PC-3 (cell line): Measurements from ENCODE around the gene RBM14. TPM values are rescaled to one million over a fixed set of nuclear protein-coding genes. Genes with fewer than 3 reads are reported as not detected.

Experiments
- ATAC-seq: fragments of 200-7000 bp; cut with Tn5 transposase; 2 replicates; pipeline ENCODE4 v1.9.1; 2020; ENCODE audit warnings: mild to moderate bottlenecking, moderate library complexity
- BruUV-seq: library from RNA; stranded (reverse); fragments of 400-500 nt; replicated peaks from 2 replicates; lab custom pipeline; 2021; lab: Mats Ljungman, UMichigan
- CTCF ChIA-PET: fragments of 300-600 bp; sonication (Branson Sonifier 250); formaldehyde crosslinking; loops from one replicate; lab custom pipeline; 2022; ENCODE audit warnings: antibody characterized with exemption; lab: Charles Lee
- POLR2A ChIA-PET: fragments of 300-600 bp; sonication (Branson Sonifier 250); formaldehyde crosslinking; loops from one replicate; lab custom pipeline; 2022; ENCODE audit warnings: antibody characterized with exemption; ENCODE audit not compliant: unreplicated experiment; lab: Charles Lee
- DNase-seq: peaks from one replicate; pipeline ENCODE4 v3.0.0-alpha.2; 2015
- H2AFZ ChIP-seq: fragments of 300-600 bp; sonication (generic); 2 replicates; pipeline ENCODE4 v1.6.0; 2016; ENCODE audit warnings: antibody characterized with exemption, low read length
- H3F3A ChIP-seq: fragments of 300-600 bp; sonication (generic); one replicate; pipeline ENCODE4 v1.6.0; 2017; ENCODE audit warnings: antibody characterized with exemption, low read length, control low read depth, mild to moderate bottlenecking; ENCODE audit not compliant: unreplicated experiment
- H3K27ac ChIP-seq: fragments of 300-600 bp; sonication (generic); 2 replicates; pipeline ENCODE4 v1.5.1; 2016; ENCODE audit warnings: mild to moderate bottlenecking, low read length
- H3K27me3 ChIP-seq: fragments of 300-600 bp; sonication (generic); 2 replicates; pipeline ENCODE4 v1.6.1; 2016; ENCODE audit warnings: low read length, mixed read lengths
- H3K36me3 ChIP-seq: fragments of 300-600 bp; sonication (generic); 2 replicates; pipeline ENCODE4 v1.6.1; 2016; ENCODE audit warnings: low read depth, mixed run types, low read length, mixed read lengths
- H3K4me1 ChIP-seq: fragments of 300-600 bp; sonication (generic); 2 replicates; pipeline ENCODE4 v1.5.1; 2016; ENCODE audit warnings: low read length; ENCODE audit not compliant: insufficient read depth
- H3K4me2 ChIP-seq: fragments of 300-600 bp; sonication (generic); 2 replicates; pipeline ENCODE4 v1.6.0; 2016; ENCODE audit warnings: low read length
- H3K4me3 ChIP-seq: fragments of 300-600 bp; sonication (generic); 2 replicates; pipeline ENCODE4 v1.5.1; 2016; ENCODE audit warnings: mild to moderate bottlenecking, low read length, mixed read lengths
- H3K79me2 ChIP-seq: fragments of 300-600 bp; sonication (generic); 2 replicates; pipeline ENCODE4 v1.6.1; 2017; ENCODE audit warnings: low read length, mixed read lengths
- H3K9ac ChIP-seq: fragments of 300-600 bp; sonication (generic); 2 replicates; pipeline ENCODE4 v1.6.0; 2016; ENCODE audit warnings: mild to moderate bottlenecking, low read length
- H3K9me2 ChIP-seq: fragments of 300-600 bp; sonication (generic); replicated peaks from 2 replicates; pipeline ENCODE4 v1.6.1; 2016; ENCODE audit warnings: mixed run types, low read length, mixed read lengths
- H3K9me3 ChIP-seq: fragments of 300-600 bp; sonication (generic); 2 replicates; pipeline ENCODE4 v1.6.1; 2016; ENCODE audit warnings: low read length, mixed read lengths
- H4K20me1 ChIP-seq: fragments of 300-600 bp; sonication (generic); 2 replicates; pipeline ENCODE4 v1.6.1; 2016; ENCODE audit warnings: low read length, mixed read lengths
- CTCF ChIP-seq: fragments of 300-600 bp; sonication (generic); conservative IDR thresholded peaks from 2 replicates; pipeline ENCODE4 v1.5.1; 2017; ENCODE audit warnings: antibody characterized with exemption, low read depth, mild to moderate bottlenecking, low read length
- EZH2 ChIP-seq: fragments of 300-600 bp; sonication (generic); IDR thresholded peaks from one replicate; pipeline ENCODE4 v1.6.1; 2017; ENCODE audit warnings: antibody characterized with exemption, mild to moderate bottlenecking, low read length; ENCODE audit not compliant: unreplicated experiment
- EZH2phosphoT487 ChIP-seq: fragments of 300-600 bp; sonication (generic); IDR thresholded peaks from 2 replicates; pipeline ENCODE4 v1.6.1; 2018; ENCODE audit warnings: mild to moderate bottlenecking, antibody characterized with exemption, low read length, borderline replicate concordance
- intact Hi-C: fragments of 100-400 bp; cut with micrococcal nuclease; formaldehyde crosslinking; loops from 2 replicates; pipeline ENCODE4 v1.9.0; 2023
- total RNA-seq: library from RNA; depleted of rRNA; stranded (reverse); fragments of >200 nt; gene quantifications from 2 replicates; pipeline ENCODE4 v1.2.3, GENCODE V29; 2014; rRNA removed

RBM14 gene
- total RNA-seq, 1 experiment from 2014 or later: 79.3 TPM

GRCh38 chr11:66674964-66675602 is 58.7 kb downstream of the RBM14 start:
- no TSS peak for BruUV-seq
- no peaks in the 10 kb centered on the region for H3K9me2 ChIP-seq
- peaks cover 35% of the 10 kb centered on the region for H3K4me1 ChIP-seq
- peaks cover 73% of the 10 kb centered on the region for H3K79me2 ChIP-seq
- H3K27me3 ChIP-seq: no peaks in the 10 kb centered on the region
- TF ChIP-seq EZH2 (no peak), CTCF (no peak), EZH2phosphoT487 (no peak)
- ChIA-PET CTCF (no interaction called here), POLR2A (no interaction called here)
- H3F3A ChIP-seq: peaks cover 3% of the 10 kb centered on the region
- no peak overlapping the region for H3K27ac ChIP-seq
- H3K36me3 ChIP-seq: peaks cover 17% of the 10 kb centered on the region
- no peak overlapping the region for H2AFZ ChIP-seq
- no peak overlapping the region for H3K9ac ChIP-seq
- H3K4me2 ChIP-seq: peak overlapping the region; percentile 85
- DNase-seq: no peak
- no peaks in the 10 kb centered on the region for H3K9me3 ChIP-seq
- intact Hi-C loops: no loop called here
- 0 out of 2 replicates have a peak, but pooled peaks cover 7% of the 10 kb centered on the region for H4K20me1 ChIP-seq
- peak overlapping the region; percentile 68 for H3K4me3 ChIP-seq
- no peak for ATAC-seq

GRCh38 chr11:66676282-66676919 is 60.0 kb downstream of the RBM14 start:
- ChIA-PET POLR2A (interaction anchor here (0.5 kb wide), 1 partner anchor 46 kb away, joined by 3 read pairs; no protein-coding TSS in a partner anchor), CTCF (no interaction called here)
- no peak overlapping the region for H3K9ac ChIP-seq
- H3K4me3 ChIP-seq: peak overlapping the region; percentile 68
- no peak overlapping the region for H3K27ac ChIP-seq
- H3K36me3 ChIP-seq: peaks cover 17% of the 10 kb centered on the region
- no peak for ATAC-seq
- TSS peak; percentile 43 for BruUV-seq
- 0 out of 2 replicates have a peak, but pooled peaks cover under 1% of the 10 kb centered on the region for H4K20me1 ChIP-seq
- intact Hi-C loops: no loop called here
- DNase-seq: no peak
- no peak overlapping the region for H2AFZ ChIP-seq
- peak overlapping the region; percentile 85 for H3K4me2 ChIP-seq
- no peak for TF ChIP-seq EZH2
- TF ChIP-seq CTCF: no peak
- no peak for TF ChIP-seq EZH2phosphoT487
- peaks cover 35% of the 10 kb centered on the region for H3K4me1 ChIP-seq
- no peaks in the 10 kb centered on the region for H3K9me2 ChIP-seq
- H3F3A ChIP-seq: peaks cover 3% of the 10 kb centered on the region
- no peaks in the 10 kb centered on the region for H3K9me3 ChIP-seq
- no peaks in the 10 kb centered on the region for H3K27me3 ChIP-seq
- H3K79me2 ChIP-seq: peaks cover 60% of the 10 kb centered on the region

Other genes with a start within 250 kb of the RBM14 start
- gene SLC29A2, start 244.9 kb upstream of the RBM14 start, total RNA-seq: 25.5 and 27.8 TPM in 2 replicates
- not detected in 2 replicates for gene NPAS4, start 195.6 kb upstream of the RBM14 start, total RNA-seq
- 214 and 321 TPM in 2 replicates for gene MRPL11, start 177.8 kb upstream of the RBM14 start, total RNA-seq
- 22.9 and 35.2 TPM in 2 replicates for gene PELI3, start 149.7 kb upstream of the RBM14 start, total RNA-seq
- 135 and 165 TPM in 2 replicates for gene DPP3, start 136.2 kb upstream of the RBM14 start, total RNA-seq
- 24.4 and 28.4 TPM in 2 replicates for gene BBS1, start 106.0 kb upstream of the RBM14 start, total RNA-seq
- gene ZDHHC24, start 70.6 kb upstream of the RBM14 start, total RNA-seq: 15.1 and 19.7 TPM in 2 replicates
- gene ACTN3, start 69.7 kb upstream of the RBM14 start, total RNA-seq: not detected in 2 replicates
- 9.4 and 11.8 TPM in 2 replicates for gene CTSF, start 48.0 kb upstream of the RBM14 start, total RNA-seq
- gene CCDC87, start 23.6 kb upstream of the RBM14 start, total RNA-seq: 0.69 TPM in 1 of 2 replicates, not detected in the other
- gene CCS, start 23.4 kb upstream of the RBM14 start, total RNA-seq: 43.8 and 56.8 TPM in 2 replicates
- 152 and 164 TPM in 2 replicates for gene RBM4, start 22.1 kb downstream of the RBM14 start, total RNA-seq
- 31.4 and 40.2 TPM in 2 replicates for gene RBM4B, start 61.3 kb downstream of the RBM14 start, total RNA-seq
- gene SPTBN2, start 112.6 kb downstream of the RBM14 start, total RNA-seq: 74.9 and 154 TPM in 2 replicates
- 63.9 and 70.4 TPM in 2 replicates for gene RCE1, start 226.8 kb downstream of the RBM14 start, total RNA-seq
- 64.4 and 79.8 TPM in 2 replicates for gene LRFN4, start 240.4 kb downstream of the RBM14 start, total RNA-seq